H1 (cell line): ENCODE measurements around the gene RMDN3. TPM values are rescaled to one million over a fixed set of nuclear protein-coding genes. Genes with fewer than 3 reads are reported as not detected.

Experiments used
- CHD2 ChIP-seq: IDR thresholded peaks from 2 replicates; pipeline ENCODE4 v1.6.1; 2012; ENCODE audit warnings: low read length, improper control_type of control experiment
- CREB1 ChIP-seq: IDR thresholded peaks from 2 replicates; pipeline ENCODE4 v1.6.1; 2012; ENCODE audit warnings: inconsistent platforms
- POLR2A ChIP-seq, 2 experiments: IDR thresholded peaks; 1 replicate in 1 of 2; 2 replicates in 1 of 2; pipeline ENCODE4 v1.6.1; 2011; ENCODE audit warnings: low read depth in 2 of 2, low read length in 2 of 2, mild to moderate bottlenecking in 2 of 2; ENCODE audit errors: control extremely low read depth in 1 of 2
- SP2 ChIP-seq: IDR thresholded peaks from 2 replicates; pipeline ENCODE4 v1.6.1; 2012; ENCODE audit warnings: mild to moderate bottlenecking, low read length, inconsistent platforms
- polyA plus RNA-seq, 7 experiments: library from polyadenylated mRNA; depleted of rRNA in 3 of 7; stranded (reverse) in 5 of 7; unstranded in 2 of 7; fragments of >200 nt in 5 of 7; fragments of 200-250 nt in 2 of 7; gene quantifications; 1 replicate in 5 of 7; 2 replicates in 1 of 7; 4 replicates in 1 of 7; pipeline versions ENCODE4 v1.2.1 to v1.2.3, GENCODE V29; 2011 to 2013; ENCODE audit warnings: missing spikeins in 2 of 7, mixed read lengths in 2 of 7
- total RNA-seq: library from RNA; stranded (reverse); fragmentation: NEBNext Ultra II Directional; extraction: Animal tissue kit (Norgen Biotek cat#: 25700); gene quantifications from 2 replicates; pipeline ENCODE4 v1.2.1, GENCODE V29; 2021

Gene RMDN3
- total and polyA plus RNA-seq, 2 of the 8 experiments (the other 6 are each of a cell fraction or from before 2014, with no cell fraction given), result 10.8 to 24.1 TPM

- TF ChIP-seq POLR2A (IDR thresholded peaks at IDR 0.05; ENCODE audit: control extremely low read depth in 1 of 2, low read depth in 2 of 2, low read length in 2 of 2) (no peak), CREB1 (no peak), SP2 (no peak), CHD2 (no peak)
Observed at GRCh38 chr15:40793216-40793989, 38.3 kb upstream of the RMDN3 start (continued).
